Mesenteric fat pad (tissue), 1 donor: ENCODE data around the gene KCNQ2. TPM values are rescaled to one million over a fixed set of nuclear protein-coding genes. Genes with fewer than 3 reads are reported as not detected.

Source experiments
- DNase-seq: peaks from one replicate; pipeline ENCODE4 v3.0.0-alpha.2; 2020; ENCODE audit warnings: low spot score
- total RNA-seq: library from RNA; stranded (reverse); fragmentation: NEBNext Ultra II Directional; extraction: Animal tissue kit (Norgen Biotek cat#: 25700); gene quantifications from one replicate; pipeline ENCODE4 v1.2.1, GENCODE V29; 2021
- donor health status: DM: yes; HTN: yes; CAD: no.

KCNQ2 gene
- total RNA-seq, 1 donor from 2014 or later, result not detected

GRCh38 chr20:63360850-63361518 lies 111.5 kb downstream of the KCNQ2 start, which contains the start of gene CHRNA4:
CHRNA4 (minus strand) TSS chr20:63361349; CDS start chr20:63361165, 184 bp downstream.
- DNase-seq, result no peak

GRCh38 chr20:63359937-63360849 lies 112.3 kb downstream of the KCNQ2 start:
- DNase-seq, result no peak

DNA sequence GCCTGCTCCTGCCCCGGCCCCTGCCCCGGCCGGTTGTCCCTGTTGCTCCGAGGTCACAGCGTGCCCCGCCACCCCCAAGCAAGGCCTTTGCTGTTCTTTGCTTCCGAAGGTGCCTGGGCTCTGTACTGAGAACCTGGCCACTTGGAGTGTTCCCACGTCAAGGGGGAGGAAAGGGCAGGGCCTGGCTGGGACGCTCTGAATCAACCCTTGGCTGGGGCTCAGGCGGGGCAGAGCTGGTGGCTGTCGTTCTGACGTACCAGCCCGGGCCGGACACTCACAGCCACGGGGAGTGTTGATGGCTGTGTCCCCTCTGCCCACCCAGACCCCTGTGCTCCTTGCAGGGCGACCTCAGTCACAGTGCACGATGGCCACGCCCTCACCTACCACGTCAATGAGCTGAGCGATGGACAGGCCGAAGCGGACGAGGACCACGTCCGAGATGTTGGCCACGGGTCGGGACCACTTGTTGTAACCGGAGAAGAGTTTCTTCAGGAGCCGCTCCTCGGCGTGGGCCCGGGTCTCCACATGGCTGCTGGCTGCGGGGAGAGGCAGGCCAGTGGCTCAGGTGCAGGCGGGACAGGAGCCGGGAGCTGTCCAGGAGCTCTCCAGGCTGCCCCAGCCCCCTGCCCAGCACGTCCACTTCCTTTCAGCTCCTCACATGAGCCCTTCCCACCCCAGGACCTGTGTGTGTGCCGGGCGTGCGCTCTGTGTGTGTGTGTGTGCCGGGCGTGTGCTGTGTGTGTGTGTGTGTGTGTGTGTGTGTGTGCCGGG lies 113.1 kb downstream of the KCNQ2 start:
- no peak for DNase-seq

DNA sequence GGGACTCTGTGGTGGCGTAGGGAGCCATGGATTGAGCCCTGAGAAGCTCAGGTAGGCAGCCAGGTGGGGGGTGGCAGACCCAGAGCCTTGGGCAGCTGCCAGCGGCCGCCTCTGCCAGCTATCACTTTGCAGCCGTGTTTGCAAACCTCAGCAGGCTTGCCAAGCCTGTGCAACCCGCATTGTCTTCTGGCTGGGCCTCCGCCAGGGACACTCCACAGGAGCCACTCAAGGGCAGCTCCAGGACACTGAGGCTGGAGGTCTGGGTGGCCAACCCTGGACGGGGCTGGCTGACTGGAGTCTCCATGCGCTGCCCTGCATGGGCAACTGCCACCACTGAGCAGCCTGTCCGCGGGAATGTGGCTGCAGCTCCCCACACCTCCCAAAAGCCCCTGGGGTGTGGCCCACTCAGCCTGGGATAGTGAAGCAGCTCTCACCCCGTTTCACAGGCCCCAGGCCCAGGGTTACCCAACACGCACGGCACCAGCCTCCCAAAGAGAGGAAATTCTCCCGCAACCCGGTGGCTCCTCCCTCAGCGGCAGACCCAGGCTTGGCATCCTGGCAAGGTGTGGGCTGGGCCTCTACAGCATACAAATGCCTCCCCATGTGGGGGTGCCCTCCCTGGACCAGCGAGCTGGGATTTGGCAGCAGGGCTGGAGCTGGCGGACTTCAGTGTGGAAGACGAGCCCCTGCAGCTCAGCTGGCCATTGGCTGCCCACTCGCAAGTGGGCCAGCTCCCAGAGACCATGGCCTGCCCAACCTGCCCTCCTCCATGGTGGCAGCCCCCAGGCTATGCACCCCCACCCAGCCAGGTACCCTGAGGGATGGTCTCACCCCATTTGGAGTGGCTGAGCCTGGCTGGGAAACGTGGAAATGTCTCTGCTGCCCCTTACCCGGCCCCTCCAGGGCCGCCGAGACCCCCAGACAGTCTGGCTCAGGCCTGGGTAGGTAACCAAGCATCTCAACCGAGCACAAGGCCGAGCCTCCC lies 114.2 kb downstream of the KCNQ2 start:
- DNase-seq, result no peak

DNA sequence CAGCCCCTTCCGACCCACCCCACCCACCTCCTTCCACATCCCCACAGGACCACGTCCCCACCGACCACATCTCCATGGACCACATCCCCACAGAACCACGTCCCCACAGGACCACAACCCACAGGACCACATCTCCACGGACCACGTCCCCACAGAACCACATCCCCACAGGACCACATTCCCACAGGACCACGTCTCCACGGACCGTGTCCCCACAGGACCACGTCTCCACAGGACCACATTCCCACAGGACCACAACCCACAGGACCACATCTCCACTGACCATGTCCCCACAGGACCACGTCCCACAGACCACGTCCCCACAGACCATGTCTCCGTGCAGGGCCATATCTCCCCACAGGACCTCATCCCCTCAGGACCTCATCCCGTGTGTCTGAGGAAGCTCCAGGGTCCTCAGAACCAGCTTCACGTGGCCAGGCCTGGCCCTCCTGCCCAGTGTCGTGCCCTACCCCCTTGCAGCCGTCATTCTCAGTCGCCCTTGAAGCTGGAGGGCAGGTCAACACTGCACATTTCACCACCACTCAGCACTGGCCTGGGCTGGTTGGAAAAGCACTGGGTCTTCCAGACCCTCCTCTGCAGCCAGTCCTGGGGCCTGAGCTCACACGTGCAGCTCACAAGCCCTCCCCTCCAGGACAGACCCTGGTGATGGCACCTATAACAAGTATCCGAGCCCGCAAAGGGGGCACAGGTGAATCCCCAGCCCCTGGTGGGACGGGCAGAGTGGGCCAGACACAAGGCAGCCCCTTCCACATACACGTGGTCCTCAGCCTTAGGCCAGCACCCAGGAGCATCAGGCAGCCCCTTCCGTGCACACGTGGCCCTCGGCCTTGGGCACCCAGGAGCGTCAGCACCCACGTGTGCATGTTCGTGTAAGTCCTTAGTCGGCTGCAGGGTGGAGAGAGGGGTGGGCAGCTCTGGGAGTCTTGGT lies 115.2 kb downstream of the KCNQ2 start:
- DNase-seq, result no peak

- no peak for DNase-seq
These were observed 115.9 kb downstream of the KCNQ2 start for GRCh38 chr20:63356511-63356910.

DNA sequence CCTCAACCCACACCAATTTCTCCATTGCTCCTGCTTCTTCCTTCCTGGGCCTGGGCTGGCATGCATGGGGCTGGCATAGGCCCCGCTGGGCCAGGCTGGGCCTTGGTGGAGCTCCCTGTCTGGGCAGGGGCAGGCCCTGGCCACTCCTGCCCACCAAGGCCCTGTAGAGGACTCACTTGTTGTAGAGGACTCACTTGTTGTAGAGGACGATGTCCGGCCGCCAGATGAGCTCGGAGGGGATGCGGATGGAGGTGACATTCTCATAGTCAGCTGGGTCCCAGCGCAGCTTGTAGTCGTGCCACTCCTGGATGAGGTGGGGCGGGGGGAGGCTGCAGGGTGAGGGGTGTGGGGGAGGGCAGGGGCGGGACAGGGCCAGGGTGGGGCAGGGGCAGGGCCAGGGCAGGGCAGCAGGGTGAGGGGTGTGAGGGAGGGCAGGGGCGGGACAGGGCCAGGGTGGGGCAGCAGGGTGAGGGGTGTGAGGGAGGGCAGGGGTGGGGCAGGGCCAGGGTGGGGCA lies 116.6 kb downstream of the KCNQ2 start:
- DNase-seq, result no peak

GRCh38 chr20:63354636-63355350 lies 117.7 kb downstream of the KCNQ2 start:
- no peak for DNase-seq

GRCh38 chr20:63352811-63353221 lies 119.6 kb downstream of the KCNQ2 start:
- no peak for DNase-seq

- DNase-seq, result no peak
These were observed 120.5 kb downstream of the KCNQ2 start for GRCh38 chr20:63351811-63352591.

GRCh38 chr20:63351326-63351700 lies 121.1 kb downstream of the KCNQ2 start:
- DNase-seq, result no peak

- DNase-seq, result no peak
These were observed 121.7 kb downstream of the KCNQ2 start for GRCh38 chr20:63350597-63351325.

Other genes with a start within 250 kb of the KCNQ2 start
- gene BIRC7, start 236.8 kb downstream of the KCNQ2 start, total RNA-seq, result 0.35 TPM
- gene NKAIN4, start 218.2 kb downstream of the KCNQ2 start, total RNA-seq, result not detected
- 60.8 TPM for gene ARFGAP1, start 199.8 kb downstream of the KCNQ2 start, total RNA-seq
- gene COL20A1, start 179.5 kb downstream of the KCNQ2 start, total RNA-seq, result not detected
- gene CHRNA4, start 111.3 kb downstream of the KCNQ2 start, total RNA-seq, result not detected
- 1.2 TPM for gene EEF1A2, start 26.4 kb upstream of the KCNQ2 start, total RNA-seq
- 173 TPM for gene PPDPF, start 48.1 kb upstream of the KCNQ2 start, total RNA-seq
- gene PTK6, start 64.7 kb upstream of the KCNQ2 start, total RNA-seq, result 0.10 TPM
- gene SRMS, start 75.1 kb upstream of the KCNQ2 start, total RNA-seq, result not detected
- 0.13 TPM for gene FNDC11, start 81.5 kb upstream of the KCNQ2 start, total RNA-seq
- gene HELZ2, start 101.6 kb upstream of the KCNQ2 start, total RNA-seq, result 50.8 TPM
- 10.0 TPM for gene GMEB2, start 154.4 kb upstream of the KCNQ2 start, total RNA-seq
- 9.9 TPM for gene STMN3, start 180.8 kb upstream of the KCNQ2 start, total RNA-seq
- 31.7 TPM for gene RTEL1, start 185.7 kb upstream of the KCNQ2 start, total RNA-seq
- 4.7 TPM for gene TNFRSF6B, start 224.0 kb upstream of the KCNQ2 start, total RNA-seq
- gene ARFRP1, start 235.3 kb upstream of the KCNQ2 start, total RNA-seq, result 47.3 TPM
- 26.7 TPM for gene ZGPAT, start 235.4 kb upstream of the KCNQ2 start, total RNA-seq